Karpas-422 (cell line): ENCODE measurements around the gene PLAC8. TPM values are rescaled to one million over a fixed set of nuclear protein-coding genes. Genes with fewer than 3 reads are reported as not detected.

Experiments used
- DNase-seq: peaks from one replicate; pipeline ENCODE4 v3.0.0-alpha.2; 2015
- H2AFZ ChIP-seq: fragments of 200-600 bp; sonication (generic); 2 replicates; pipeline ENCODE4 v1.6.1; 2014; ENCODE audit warnings: antibody characterized with exemption, low read length, mixed read lengths
- H3K27ac ChIP-seq: fragments of 200-600 bp; sonication (generic); 2 replicates; pipeline ENCODE4 v1.5.1; 2014; ENCODE audit warnings: mild to moderate bottlenecking, low read length, moderate library complexity
- H3K27me3 ChIP-seq: fragments of 200-600 bp; sonication (generic); 2 replicates; pipeline ENCODE4 v1.6.1; 2014; ENCODE audit warnings: low read length, mixed read lengths
- H3K36me3 ChIP-seq: fragments of 200-600 bp; sonication (generic); 2 replicates; pipeline ENCODE4 v1.6.1; 2014; ENCODE audit warnings: low read length, mixed read lengths; ENCODE audit not compliant: insufficient read depth
- H3K4me1 ChIP-seq: fragments of 200-600 bp; sonication (generic); 2 replicates; pipeline ENCODE4 v1.6.1; 2014; ENCODE audit warnings: mild to moderate bottlenecking, low read length, mixed read lengths
- H3K4me2 ChIP-seq: fragments of 200-600 bp; sonication (generic); 2 replicates; pipeline ENCODE4 v1.6.1; 2014; ENCODE audit warnings: low read length, low read depth, mild to moderate bottlenecking; ENCODE audit not compliant: poor library complexity, severe bottlenecking
- H3K4me3 ChIP-seq: fragments of 200-600 bp; sonication (generic); 2 replicates; pipeline ENCODE4 v1.5.1; 2014; ENCODE audit warnings: mild to moderate bottlenecking, antibody characterized with exemption, low read length, mixed read lengths
- H3K79me2 ChIP-seq: fragments of 200-600 bp; sonication (generic); 2 replicates; pipeline ENCODE4 v1.6.1; 2014; ENCODE audit warnings: mild to moderate bottlenecking, low read length, mixed read lengths
- H3K9ac ChIP-seq: fragments of 200-600 bp; sonication (generic); 2 replicates; pipeline ENCODE4 v1.6.0; 2014; ENCODE audit warnings: low read length
- H3K9me2 ChIP-seq: fragments of 200-600 bp; sonication (generic), shearing (Covaris generic); replicated peaks from 2 replicates; pipeline ENCODE4 v1.6.0; 2014; ENCODE audit warnings: mild to moderate bottlenecking, low read length, moderate library complexity; ENCODE audit not compliant: insufficient read depth
- H3K9me3 ChIP-seq: fragments of 300-700, 200-600 bp; sonication (generic); 2 replicates; pipeline ENCODE4 v1.6.1; 2014; ENCODE audit warnings: low read length, mixed read lengths
- H4K20me1 ChIP-seq: fragments of 200-600 bp; sonication (generic); 2 replicates; pipeline ENCODE4 v1.6.1; 2014; ENCODE audit warnings: mild to moderate bottlenecking, antibody characterized with exemption, low read length, low read depth; ENCODE audit not compliant: insufficient read depth
- total RNA-seq: library from RNA; depleted of rRNA; stranded (reverse); fragments of >200 nt; shearing (Covaris generic); gene quantifications from 2 replicates; pipeline ENCODE4 v1.2.3, GENCODE V29; 2014; ENCODE audit warnings: low replicate concordance

PLAC8 gene
- total RNA-seq, 1 experiment from 2014 or later = not detected

GRCh38 chr4:83110223-83110945 is 4.1 kb downstream of the PLAC8 start:
- peak overlapping the region; percentile 67 for H3K4me3 ChIP-seq
- peak overlapping the region; percentile 59 for H3K9ac ChIP-seq
- peaks cover 10% of the 10 kb centered on the region for H3K4me1 ChIP-seq
- peak overlapping the region; percentile 94 for H2AFZ ChIP-seq
- H3K27me3 ChIP-seq = no peaks in the 10 kb centered on the region
- H3K9me2 ChIP-seq = no peaks in the 10 kb centered on the region
- H4K20me1 ChIP-seq = no peaks in the 10 kb centered on the region
- DNase-seq = peak; percentile 88
- no peaks in the 10 kb centered on the region for H3K9me3 ChIP-seq
- no peak overlapping the region for H3K27ac ChIP-seq
- peak overlapping the region; percentile 69 for H3K4me2 ChIP-seq
- H3K79me2 ChIP-seq = no peaks in the 10 kb centered on the region
- H3K36me3 ChIP-seq = no peaks in the 10 kb centered on the region

DNA sequence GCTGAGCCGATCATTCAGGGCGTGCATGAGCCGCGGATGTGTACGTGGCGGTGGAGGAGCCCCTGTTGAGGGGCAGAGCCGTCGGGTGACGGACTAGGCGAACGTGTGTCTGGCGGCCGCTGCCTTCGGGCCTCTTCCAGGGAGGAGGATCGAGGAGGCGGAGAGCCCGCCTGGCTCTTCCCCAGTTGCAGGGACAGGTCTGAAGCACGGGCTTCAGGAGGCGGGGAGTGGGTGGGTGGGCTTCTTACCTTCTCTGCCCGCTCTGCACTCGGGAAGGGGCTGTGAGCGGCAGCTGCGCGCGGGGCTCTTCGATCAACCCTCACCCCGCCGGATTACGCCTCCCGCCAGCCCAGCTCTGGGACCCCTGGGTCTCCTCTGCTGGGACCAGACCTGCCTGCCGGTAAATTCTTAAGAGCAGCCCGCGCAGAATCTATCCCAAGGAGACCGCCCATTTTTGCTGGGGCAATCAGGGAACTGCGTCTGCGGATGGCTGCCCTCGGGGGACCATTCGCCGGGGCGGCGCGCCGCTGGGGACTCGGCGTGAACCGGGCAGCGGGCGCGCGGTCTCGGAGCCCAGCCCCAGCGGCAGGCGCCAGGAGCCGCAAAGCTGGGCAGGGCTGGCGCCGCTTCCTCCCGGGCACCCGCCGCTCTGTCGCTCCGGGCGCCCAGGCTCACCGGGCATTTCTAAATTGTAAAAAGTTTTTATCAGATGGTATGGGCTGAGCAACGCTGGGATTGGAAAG is 4.9 kb downstream of the PLAC8 start:
- peaks cover 10% of the 10 kb centered on the region for H3K4me1 ChIP-seq
- H3K9ac ChIP-seq = peak overlapping the region; percentile 59
- DNase-seq = no peak
- no peaks in the 10 kb centered on the region for H3K36me3 ChIP-seq
- no peaks in the 10 kb centered on the region for H3K27me3 ChIP-seq
- H3K79me2 ChIP-seq = no peaks in the 10 kb centered on the region
- peak overlapping the region; percentile 94 for H2AFZ ChIP-seq
- peak overlapping the region; percentile 67 for H3K4me3 ChIP-seq
- H3K4me2 ChIP-seq = peak overlapping the region; percentile 69
- no peaks in the 10 kb centered on the region for H3K9me2 ChIP-seq
- H3K27ac ChIP-seq = no peak overlapping the region
- no peaks in the 10 kb centered on the region for H3K9me3 ChIP-seq
- no peaks in the 10 kb centered on the region for H4K20me1 ChIP-seq

GRCh38 chr4:83108101-83108861 is 6.2 kb downstream of the PLAC8 start:
- Histone ChIP-seq H3K36me3 (no peaks in the 10 kb centered on the region), H3K9ac (no peak overlapping the region)
- DNase-seq = no peak

GRCh38 chr4:83107631-83108030 is 6.9 kb downstream of the PLAC8 start:
- no peaks in the 10 kb centered on the region for H3K9me2 ChIP-seq
- no peaks in the 10 kb centered on the region for H3K36me3 ChIP-seq
- H3K9me3 ChIP-seq = no peaks in the 10 kb centered on the region
- no peak overlapping the region for H3K27ac ChIP-seq
- H3K4me3 ChIP-seq = no peak overlapping the region
- H4K20me1 ChIP-seq = no peaks in the 10 kb centered on the region
- no peaks in the 10 kb centered on the region for H3K27me3 ChIP-seq
- H3K9ac ChIP-seq = no peak overlapping the region
- H3K4me1 ChIP-seq = peaks cover 10% of the 10 kb centered on the region
- H3K4me2 ChIP-seq = no peak overlapping the region
- no peaks in the 10 kb centered on the region for H3K79me2 ChIP-seq
- H2AFZ ChIP-seq = no peak overlapping the region
- DNase-seq = no peak

More at GRCh38 chr4:83108101-83108861, 6.2 kb downstream of the PLAC8 start:
- H3K4me1 ChIP-seq = peaks cover 10% of the 10 kb centered on the region
- H3K79me2 ChIP-seq = no peaks in the 10 kb centered on the region
- H3K9me2 ChIP-seq = no peaks in the 10 kb centered on the region
- no peak overlapping the region for H3K4me2 ChIP-seq
- H2AFZ ChIP-seq = no peak overlapping the region
- no peaks in the 10 kb centered on the region for H4K20me1 ChIP-seq
- no peaks in the 10 kb centered on the region for H3K9me3 ChIP-seq
- H3K27me3 ChIP-seq = no peaks in the 10 kb centered on the region
- no peak overlapping the region for H3K4me3 ChIP-seq
- H3K27ac ChIP-seq = no peak overlapping the region

DNA sequence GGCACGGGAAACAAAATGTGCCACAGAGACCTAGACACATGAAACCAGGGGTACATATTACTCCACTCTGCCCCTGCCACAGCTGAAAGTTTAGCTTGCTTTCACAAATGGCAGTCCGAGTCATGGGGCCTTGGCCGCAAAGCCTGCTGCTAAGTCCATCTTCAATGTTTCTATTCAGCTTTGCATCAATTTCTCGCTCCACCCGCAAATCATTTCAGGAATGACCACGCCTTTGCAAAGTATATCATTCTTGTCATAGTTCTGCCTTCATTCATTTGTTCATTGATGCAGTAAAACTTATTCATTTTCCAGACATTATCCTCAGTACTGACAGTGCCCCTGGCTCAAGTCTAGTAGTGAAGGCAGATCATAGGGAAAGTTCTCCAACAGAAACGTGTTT is 9.5 kb downstream of the PLAC8 start:
- Histone ChIP-seq H3K9me2 (no peaks in the 10 kb centered on the region), H3K27me3 (no peaks in the 10 kb centered on the region), H3K4me3 (no peak overlapping the region), H3K9me3 (no peaks in the 10 kb centered on the region), H3K36me3 (no peaks in the 10 kb centered on the region), H3K9ac (no peak overlapping the region), H3K4me2 (no peak overlapping the region), H3K27ac (no peak overlapping the region), H4K20me1 (no peaks in the 10 kb centered on the region), H3K4me1 (no peaks in the 10 kb centered on the region), H3K79me2 (no peaks in the 10 kb centered on the region), H2AFZ (no peak overlapping the region)
- DNase-seq = no peak

DNA sequence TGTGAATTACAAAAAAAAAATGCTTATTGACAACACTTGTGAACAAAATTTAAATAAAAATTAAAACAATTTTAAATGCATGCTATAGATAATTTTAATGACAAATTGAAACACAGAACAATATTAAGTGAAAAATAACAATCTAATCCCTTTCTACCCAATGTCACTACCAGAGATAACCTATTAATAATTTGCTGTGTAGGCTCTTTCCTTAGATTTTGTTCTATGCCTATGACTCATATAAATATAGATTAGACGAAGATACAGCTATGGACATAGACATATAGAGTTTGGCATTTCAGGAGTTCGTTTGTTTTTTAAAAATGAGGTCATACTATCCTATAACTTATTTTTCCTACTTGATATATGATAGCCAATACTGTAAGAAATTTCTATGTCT is 18.1 kb downstream of the PLAC8 start:
- Histone ChIP-seq H3K27me3 (no peaks in the 10 kb centered on the region), H3K4me3 (no peak overlapping the region), H3K9me2 (no peaks in the 10 kb centered on the region), H3K9me3 (no peaks in the 10 kb centered on the region), H2AFZ (no peak overlapping the region), H3K36me3 (no peaks in the 10 kb centered on the region), H3K79me2 (no peaks in the 10 kb centered on the region), H3K27ac (no peak overlapping the region), H3K4me2 (no peak overlapping the region), H3K9ac (no peak overlapping the region), H3K4me1 (no peaks in the 10 kb centered on the region), H4K20me1 (no peaks in the 10 kb centered on the region)
- no peak for DNase-seq

DNA sequence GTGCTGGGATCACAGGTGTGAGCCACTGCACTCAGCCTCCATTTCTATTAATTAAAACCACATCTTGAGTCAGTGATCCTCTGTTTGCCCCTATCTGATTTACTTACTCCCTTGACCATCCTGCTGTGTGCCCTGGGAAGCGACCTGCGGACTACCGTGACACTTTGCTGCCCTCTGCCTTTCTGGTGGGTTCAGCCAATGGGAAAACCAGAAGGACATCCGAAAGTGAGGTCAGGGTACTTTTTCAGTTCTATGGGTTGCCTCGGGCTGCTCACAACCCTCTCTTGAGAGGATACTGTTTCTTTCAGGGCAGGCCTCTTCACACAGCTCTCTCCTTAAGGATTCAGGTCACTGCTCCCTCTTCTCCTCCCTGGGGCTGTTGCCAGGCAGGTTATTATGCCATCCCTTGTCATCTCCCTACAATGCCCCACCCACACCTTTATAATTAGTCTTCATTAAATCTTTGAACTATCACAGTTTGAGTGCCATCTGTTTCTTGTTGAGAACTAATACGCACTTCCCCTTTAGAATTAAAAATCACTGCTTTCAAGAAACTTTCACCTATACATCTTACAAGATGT is 21.4 kb downstream of the PLAC8 start:
- no peak overlapping the region for H3K27ac ChIP-seq
- H3K36me3 ChIP-seq = no peaks in the 10 kb centered on the region
- no peak overlapping the region for H3K4me3 ChIP-seq
- no peaks in the 10 kb centered on the region for H3K27me3 ChIP-seq
- H3K9ac ChIP-seq = no peak overlapping the region
- DNase-seq = no peak
- H2AFZ ChIP-seq = no peak overlapping the region
- no peaks in the 10 kb centered on the region for H3K4me1 ChIP-seq
- H4K20me1 ChIP-seq = no peaks in the 10 kb centered on the region
- H3K4me2 ChIP-seq = no peak overlapping the region
- H3K79me2 ChIP-seq = no peaks in the 10 kb centered on the region
- H3K9me3 ChIP-seq = no peaks in the 10 kb centered on the region
- no peaks in the 10 kb centered on the region for H3K9me2 ChIP-seq
